ENCODE results near the gene CT47A1.
"Not testable (repeated sequence)": the region's sequence is repeated elsewhere in the genome, so short reads cannot be mapped to it uniquely, and the experiment has no call there.

The CT47A1 gene

GRCh38 chrX:120985660-120986059, at the start of gene CT47A1:
Gene CT47A1, minus strand, starts transcription at chrX:120985760. Its CDS starts 231 bp downstream, at chrX:120985529.
- not testable (repeated sequence) for DNase-seq (ENCODE audit: low spot score)

GRCh38 chrX:121032531-121032930, 47.0 kb upstream of the CT47A1 start:
- no peak for DNase-seq (ENCODE audit: low spot score)

- DNase-seq (ENCODE audit: low spot score), result no peak
These were observed 44.5 kb upstream of the CT47A1 start for GRCh38 chrX:121030083-121030482.

- no peak for DNase-seq (ENCODE audit: low spot score)
These were observed 42.9 kb upstream of the CT47A1 start for GRCh38 chrX:121028419-121028818.

- DNase-seq (ENCODE audit: low spot score), result no peak
These were observed 29.3 kb upstream of the CT47A1 start for GRCh38 chrX:121014826-121015225.

GRCh38 chrX:121013897-121014455, 28.4 kb upstream of the CT47A1 start:
- DNase-seq (ENCODE audit: low spot score), result no peak

GRCh38 chrX:121011254-121011653, 25.7 kb upstream of the CT47A1 start:
- DNase-seq (ENCODE audit: low spot score), result peak; percentile 16

GRCh38 chrX:121010218-121010617, 24.7 kb upstream of the CT47A1 start:
- DNase-seq (ENCODE audit: low spot score), result peak; percentile 37

GRCh38 chrX:121009764-121010163, 24.2 kb upstream of the CT47A1 start:
- DNase-seq (ENCODE audit: low spot score), result no peak

GRCh38 chrX:121008920-121009319, 23.4 kb upstream of the CT47A1 start:
- DNase-seq (ENCODE audit: low spot score), result peak; percentile 53

GRCh38 chrX:121000589-121000988, 15.0 kb upstream of the CT47A1 start:
- peak; percentile 28 for DNase-seq (ENCODE audit: low spot score)

GRCh38 chrX:120999413-120999812, 13.9 kb upstream of the CT47A1 start:
- DNase-seq (ENCODE audit: low spot score), result no peak

GRCh38 chrX:120956500-120956899, 29.1 kb downstream of the CT47A1 start, which contains the start of gene CT47A7:
Gene CT47A7, minus strand, starts transcription at chrX:120956600. Its CDS starts 255 bp downstream, at chrX:120956345.
- not testable (repeated sequence) for DNase-seq (ENCODE audit: low spot score)
